Measurements from ENCODE around the gene UHRF1.

UHRF1 gene

DNA sequence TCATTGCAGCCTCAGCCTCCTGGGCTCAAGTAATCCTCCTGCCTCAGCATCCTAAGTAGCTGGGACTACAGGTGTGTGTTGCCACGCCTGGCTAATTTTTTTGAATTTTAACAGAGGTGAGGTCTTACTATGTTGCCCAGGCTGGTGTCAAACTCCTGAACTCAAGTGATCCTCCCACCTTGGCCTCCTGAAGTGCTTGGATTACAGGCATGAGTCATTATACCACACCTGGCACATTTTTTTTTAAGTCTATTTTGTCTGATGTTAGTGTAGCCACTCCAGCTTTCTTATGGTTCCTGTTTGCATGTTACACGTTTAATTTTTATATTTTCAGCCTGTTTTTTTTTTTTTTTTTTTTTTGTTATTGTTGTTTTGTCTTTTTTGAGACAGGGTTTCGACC is 84.4 kb downstream of the UHRF1 start:
- no peak for DNase-seq

DNA sequence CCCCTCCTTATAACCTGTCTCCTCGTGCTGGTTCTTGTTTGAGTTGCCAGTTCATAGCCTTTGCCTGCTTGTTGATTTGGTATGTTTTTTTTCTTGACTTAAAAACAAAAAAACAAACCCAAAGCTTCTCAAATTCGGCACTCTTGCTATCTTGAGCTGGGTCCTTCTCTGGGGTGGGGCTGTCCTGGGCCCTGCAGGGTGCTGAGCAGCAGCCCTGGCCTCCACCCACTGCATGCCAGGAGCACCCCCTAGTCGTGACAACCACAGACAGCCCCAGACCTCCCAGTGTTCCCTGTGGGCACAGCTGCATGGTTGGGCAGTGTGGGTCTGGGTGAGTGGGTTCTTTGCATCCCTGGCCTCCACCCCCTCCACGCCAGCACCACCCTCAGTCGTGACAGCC is 87.4 kb downstream of the UHRF1 start:
- no peak for DNase-seq

DNA sequence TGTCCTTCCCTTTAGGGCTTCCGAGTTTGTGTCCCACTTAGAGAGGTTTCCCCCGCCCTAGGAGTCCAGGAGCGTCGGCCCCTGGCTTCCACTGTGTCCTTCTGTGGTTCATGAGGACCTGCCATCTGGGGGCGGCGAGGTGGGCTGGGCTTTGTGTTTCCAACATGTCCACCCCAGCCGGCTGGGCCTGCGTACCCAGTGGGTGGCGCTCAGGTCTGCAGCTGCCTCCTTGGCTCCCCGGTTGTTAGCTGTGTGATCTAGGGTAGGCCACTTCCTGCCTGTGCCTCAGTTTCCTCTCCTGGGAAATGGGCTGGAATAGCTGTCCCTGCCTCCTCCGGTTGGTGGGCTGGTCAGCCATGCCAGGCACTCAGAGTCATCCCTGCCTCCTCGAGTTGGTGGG is 88.0 kb downstream of the UHRF1 start:
- DNase-seq: no peak

DNA sequence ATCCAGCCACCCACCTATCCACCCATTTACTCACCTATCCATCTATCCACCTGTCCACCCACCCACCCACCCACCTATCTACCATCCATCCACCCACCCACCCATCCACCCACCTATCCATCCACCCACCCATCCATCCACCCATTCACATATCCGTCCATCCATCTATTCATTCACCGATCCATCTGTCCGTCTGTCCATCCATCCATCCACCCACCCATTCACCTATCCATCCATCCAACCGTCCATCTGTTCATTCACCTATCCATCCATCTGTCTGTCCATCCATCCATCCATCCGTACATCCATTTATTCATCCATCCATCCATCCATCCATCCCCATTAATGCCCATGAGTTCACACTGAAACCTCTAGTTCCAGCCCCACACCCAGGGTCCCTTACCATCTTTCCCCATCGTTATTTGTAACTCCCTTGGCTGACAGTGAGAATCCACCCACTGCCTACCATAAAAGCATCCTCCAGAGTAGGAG is 90.9 kb downstream of the UHRF1 start:
- no peak for DNase-seq

DNA sequence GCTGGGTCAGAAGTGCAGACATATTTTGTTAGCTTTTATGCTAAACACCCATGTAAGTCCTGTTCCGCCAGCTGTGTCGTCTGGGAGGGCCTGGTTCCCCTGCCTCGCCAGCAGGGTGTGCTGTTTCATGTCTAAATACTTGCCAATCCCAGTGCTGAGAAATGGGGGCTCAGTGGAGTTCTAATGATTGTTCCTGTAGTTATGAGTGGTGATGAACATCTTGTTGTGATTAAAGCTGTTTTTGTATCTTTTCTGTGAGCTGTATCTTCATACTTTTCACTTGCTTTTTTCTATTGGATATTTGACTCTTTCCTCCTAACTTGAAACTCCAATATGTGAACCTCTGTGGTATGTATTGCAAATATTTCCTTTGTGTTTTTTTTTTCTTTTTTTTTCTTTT is 92.3 kb downstream of the UHRF1 start:
- DNase-seq: no peak

DNA sequence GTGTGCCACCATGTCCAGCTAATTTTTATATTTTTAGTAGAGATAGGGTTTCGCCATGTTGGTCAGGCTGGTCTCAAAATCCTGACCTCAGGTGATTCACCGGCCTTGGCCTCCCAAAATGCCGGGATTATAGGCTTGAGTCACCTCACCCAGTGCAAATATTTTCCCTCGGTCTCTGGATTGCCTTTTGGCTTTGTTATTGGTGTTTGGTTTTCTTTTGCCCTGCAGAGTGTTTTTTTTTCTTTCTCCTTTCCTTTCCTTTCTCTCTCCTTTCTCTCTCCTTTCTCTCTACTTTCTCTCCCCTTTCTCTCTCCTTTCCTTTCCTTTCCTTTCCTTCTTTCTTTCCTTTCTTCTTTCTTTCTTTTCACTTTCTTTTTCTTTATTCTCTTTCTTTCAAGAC is 92.8 kb downstream of the UHRF1 start:
- DNase-seq: no peak

DNA sequence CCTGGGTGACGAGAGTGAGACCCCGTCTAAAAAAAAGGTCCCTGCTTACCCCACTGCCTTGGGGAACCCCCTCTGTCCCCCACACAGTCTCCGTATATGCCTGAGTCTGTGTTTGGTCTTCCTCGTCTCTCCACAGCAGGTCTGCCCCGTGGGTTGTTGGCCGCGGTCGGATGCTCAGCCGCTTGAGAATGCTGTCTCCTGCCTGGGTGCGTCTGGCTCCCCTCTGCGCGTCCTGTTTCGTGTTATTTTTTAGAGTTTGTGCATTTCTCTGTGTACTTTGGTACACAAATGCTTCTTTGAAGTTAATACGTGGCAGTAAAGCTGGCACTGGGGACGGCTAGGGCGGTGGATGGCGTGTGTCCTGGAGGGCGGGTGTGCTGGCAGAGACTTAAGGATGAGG is 94.5 kb downstream of the UHRF1 start:
- DNase-seq: no peak

DNA sequence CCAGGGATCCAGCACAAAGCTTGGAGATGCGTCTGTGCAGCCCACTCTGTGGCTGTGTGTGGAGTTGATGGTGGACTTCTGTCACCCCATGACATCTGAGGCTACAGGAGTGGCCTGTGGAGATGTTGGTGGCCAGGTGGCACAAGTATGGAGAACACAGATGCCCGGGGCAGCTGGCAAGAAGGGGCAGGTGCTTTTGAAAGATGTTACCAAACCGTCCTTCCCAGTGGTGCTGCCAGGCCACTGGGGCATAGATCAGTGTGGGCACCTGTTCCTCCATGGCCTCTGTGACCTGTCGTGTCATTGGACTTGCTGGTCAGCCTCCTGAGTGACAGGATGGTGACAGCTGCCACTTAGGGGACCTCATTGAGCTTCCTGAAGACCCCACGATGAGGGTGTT is 95.8 kb downstream of the UHRF1 start:
- DNase-seq: no peak

DNA sequence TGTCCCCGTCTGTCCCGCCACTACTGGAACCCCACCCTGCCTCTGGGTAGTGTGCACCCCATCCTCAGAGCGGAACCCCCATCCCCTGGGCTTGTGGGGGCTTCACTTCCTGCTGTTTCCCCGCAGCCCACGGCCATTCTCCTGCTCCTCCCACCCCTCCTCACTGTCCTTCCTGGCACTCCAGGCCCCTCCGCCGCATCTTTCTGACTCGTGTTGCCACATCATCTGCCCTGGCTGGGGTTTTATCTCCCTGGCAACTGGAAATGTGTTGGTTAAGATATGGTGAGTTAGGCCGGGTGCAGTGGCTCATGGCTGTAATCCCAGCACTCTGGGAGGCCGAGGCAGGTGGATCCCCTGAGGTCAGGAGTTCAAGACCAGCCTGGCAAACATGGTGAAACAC is 96.9 kb downstream of the UHRF1 start:
- DNase-seq: no peak

DNA sequence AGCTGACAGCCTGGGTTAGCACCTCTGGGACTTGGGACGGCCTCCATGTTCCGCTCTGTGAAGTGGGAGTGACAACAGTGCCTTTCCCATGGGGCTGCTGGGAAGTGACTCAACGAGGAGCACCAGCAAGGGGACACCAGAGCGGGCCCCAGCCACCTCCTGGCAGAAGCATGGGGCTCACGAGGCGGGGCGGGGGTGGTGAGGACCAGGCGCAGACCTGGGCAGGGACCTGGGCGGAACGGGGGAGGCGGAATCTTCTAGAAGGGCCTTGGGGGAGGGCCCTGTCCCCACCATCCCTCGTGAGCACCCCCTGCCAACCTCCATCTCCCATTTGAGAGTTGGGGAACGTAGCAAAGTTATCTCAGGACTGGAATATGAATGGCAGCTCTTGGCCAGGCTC is 97.5 kb downstream of the UHRF1 start:
- no peak for DNase-seq

Measured in right forelimb (tissue), 1 donor.